Activated effector memory CD4-positive, alpha-beta T cell treated with Interleukin-2 at 50 U/mL for 16 hours (primary cell): Measurements from ENCODE around the gene IER2.

Experiments used
- DNase-seq: peaks from one replicate; pipeline ENCODE4 v3.0.0-alpha.2; 2020

The IER2 gene

DNA sequence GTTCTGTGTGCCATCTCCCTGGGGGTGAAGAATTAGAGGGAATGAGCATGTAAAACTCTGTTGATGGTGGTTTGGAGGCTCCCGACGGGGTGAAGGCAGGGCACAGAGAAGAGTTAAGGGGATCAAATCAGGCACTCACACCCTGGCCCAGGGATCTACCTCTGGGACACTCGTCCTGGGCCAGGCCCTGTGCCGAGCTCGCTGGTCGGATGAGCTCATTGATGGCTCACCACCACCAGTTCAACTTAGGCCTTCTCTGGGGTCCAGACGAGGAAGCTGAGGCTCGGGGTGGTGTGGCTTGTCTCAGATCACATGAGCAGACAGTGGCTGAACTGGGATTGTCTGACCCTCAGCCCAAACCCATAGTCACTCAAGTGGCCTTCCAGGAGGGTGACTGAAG is 30.6 kb upstream of the IER2 start:
- DNase-seq, result no peak

DNA sequence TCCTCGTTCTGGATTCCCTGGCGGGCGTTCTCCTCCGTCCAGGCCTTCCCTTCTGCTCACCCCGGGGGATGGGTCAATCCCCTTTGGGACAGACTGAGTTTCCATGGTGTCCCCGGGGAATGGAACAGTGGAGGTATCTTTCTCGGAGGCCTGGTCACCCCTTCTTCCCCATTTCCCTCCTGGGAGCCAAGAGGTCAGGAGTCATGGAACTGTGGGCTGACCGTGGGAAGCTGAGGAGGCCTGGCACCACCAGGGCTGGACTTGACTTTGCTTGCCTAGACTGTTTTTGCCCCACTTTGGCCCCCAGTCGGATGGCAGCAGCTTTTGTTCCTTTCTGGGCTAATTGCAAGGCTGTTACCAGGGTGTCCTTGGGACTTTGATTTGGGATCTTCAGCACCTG is 30.2 kb upstream of the IER2 start:
- DNase-seq, result no peak

DNA sequence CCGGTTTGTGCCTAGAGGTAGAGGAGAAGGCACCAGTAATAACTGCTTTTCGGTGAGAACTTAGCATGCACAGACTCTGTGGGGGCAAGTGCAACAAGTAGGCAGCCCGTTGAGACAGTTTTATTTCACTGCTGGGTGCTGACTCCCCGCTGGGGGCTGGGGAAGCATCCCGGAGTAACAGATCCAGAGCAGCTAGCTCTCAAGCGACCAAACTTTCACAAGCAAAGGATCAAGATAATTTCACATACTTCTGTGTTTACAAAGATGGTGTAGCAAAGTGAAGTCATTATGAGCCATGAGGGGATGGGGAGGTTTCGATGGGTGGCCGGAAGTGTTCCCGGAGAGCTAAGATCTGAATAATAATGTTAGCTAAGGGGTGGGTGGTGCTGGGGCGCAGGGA is 29.4 kb upstream of the IER2 start:
- no peak for DNase-seq

DNA sequence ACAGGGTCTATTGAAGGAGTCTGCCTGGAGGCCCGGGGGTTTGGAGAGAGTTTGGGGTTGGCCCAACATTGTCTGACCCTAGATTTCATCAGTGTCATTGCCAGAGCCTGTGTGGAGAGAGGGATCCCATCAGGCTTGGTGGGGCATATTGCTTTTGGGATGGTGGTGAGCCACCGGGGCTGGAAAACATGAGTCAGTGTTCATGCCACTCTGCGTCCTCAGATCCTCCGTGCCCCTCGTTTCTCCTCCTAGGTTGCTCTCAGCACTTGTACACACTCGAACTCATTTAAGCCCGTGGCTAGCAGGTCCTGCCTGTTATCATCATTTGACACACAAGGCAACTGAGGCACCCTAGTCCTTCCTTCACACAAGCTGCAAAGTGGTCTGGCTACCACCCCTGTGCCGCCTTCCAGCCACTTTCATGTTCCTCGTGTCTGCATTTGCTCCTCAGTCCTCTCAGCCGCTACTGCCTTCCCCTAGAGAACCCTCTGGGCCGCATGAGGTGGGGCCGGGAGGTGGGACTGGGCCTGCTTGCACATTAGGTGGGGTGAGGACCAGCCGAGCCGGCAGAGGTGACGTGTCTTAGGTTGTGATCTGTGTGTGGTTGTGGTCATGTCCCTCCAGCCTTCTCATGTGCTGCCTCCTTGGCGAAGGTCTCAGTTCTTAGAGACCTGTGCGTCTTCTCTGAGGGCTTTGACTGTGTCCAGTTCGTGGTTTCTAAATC is 28.5 kb upstream of the IER2 start:
- no peak for DNase-seq

DNA sequence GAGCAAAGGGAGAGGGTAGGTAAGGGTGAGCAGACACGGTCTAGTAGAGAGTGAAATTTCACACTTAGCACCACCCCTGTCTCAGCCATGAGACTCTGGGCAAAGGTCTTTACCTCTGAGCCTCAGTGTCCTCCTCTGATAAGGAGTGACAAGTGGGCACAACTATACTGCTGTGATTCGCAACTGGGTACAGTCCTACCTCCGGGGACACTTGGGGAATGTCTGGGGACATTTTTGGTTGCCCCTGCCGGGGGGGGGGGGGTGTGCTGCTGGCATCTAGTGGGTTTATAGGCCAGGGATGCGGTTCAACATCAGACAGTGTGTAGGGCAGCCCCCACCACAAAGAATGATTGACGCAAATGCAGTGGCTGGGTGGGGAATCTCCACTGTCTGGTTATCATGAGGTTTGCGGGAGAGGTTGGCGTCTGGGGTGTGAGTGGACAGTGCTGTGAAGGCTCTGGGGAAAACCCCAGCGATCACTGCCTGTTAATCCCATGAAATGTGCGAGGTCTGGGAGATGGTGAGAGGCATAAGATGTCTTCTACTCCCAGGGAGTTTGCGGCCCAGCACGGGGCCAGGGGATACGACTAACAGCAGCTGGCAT is 27.8 kb upstream of the IER2 start:
- no peak for DNase-seq

DNA sequence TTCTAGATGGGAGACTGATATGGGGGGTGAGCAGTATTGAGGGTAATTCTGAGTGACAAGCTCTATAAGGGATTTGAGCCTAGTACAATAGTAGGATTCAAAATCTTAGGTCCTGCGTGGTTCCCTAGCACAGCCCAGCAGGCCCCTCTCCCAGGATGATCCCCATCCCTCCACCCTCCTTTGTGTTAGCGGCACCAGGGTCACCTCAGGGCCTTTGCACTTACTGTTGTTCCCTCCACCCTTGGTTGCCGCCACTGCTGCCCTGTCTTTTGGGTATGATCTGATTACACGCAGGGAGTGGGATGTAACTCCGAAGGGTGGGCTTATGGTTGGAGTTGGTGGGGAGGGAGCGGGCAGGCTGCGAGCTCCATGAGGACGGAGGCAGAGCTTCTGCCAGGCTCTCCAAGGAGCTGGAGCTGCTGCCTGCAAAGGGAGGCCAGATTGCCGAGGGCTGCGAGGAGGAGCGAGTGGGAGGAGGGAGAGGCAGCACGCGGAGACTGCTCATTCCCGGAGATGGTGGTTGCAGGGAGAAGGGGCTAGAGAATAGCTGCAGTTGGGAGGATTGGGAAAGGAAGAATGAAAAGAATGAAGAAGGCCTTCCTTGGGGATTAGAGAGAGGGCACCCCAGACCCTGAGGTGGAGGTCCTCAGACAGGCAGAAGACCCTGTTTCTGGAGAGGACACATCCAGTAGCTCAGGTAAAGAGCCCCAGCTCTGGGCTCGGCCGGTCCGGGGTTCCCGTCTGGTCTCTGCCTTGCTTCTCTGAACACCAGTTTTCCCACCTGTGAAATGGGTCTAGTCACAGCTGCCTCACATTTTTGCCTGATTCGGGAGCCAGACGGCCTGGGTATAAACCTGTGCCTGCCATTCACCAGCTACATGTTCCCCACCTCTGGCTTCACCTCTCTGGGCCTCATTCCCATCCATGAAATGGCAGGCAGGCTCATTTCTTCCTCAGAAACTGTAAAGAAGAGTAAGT is 26.9 kb upstream of the IER2 start:
- DNase-seq, result no peak

DNA sequence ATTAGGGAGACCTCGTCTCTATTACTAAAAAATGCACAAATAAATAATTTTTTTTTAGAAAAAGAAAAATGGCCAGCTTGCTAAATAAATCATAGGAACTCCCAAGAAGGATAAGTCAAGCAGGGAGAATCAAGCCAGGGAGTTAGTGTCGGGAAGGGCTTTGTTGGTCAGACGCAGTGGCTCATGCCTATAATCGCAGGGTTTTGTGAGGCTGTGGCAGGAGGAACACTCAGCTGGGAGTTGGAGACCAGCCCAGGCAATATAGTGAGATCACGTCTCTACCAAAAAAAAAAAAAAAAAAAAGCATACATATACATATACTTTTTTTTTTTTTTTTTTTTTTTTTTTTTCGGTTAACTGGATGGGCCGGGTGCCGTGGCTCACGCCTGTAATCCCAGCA is 23.2 kb upstream of the IER2 start:
- DNase-seq, result no peak

DNA sequence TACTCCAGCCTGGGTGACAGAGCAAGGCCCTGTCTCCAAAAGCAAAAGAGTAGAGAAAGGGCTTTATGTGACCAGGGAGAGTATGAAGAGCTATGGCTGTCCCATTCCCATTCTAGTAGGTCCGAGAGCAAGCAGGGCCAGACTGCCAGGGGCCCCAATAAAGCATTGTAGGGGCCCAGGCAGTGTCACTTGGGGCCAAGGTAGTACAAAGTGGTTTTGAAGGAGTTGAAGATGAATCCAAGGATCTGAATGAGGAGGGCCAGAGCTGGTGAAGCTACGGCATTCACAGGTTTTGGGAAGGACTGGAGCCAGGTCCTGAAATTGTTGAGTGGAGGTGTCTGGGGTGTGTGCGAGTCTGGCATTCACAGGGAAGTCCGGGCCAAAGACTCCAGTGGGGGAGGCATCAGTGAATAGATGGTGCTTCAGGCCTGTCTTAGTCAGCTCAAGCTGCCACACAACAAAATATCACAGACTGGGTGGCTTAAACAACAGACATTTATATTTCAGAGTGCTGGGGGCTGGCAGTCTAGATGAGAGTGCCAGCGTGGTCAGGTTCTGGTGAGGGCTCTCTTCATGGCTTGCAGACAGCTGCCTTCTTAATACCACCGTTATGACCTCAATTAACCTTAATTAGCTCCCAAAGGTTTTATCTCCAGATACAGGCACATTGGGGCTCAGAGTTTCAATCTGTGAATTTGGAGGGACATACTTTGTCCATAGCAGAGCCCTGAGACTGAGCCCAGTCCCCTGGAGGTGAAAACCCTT is 22.2 kb upstream of the IER2 start:
- no peak for DNase-seq

DNA sequence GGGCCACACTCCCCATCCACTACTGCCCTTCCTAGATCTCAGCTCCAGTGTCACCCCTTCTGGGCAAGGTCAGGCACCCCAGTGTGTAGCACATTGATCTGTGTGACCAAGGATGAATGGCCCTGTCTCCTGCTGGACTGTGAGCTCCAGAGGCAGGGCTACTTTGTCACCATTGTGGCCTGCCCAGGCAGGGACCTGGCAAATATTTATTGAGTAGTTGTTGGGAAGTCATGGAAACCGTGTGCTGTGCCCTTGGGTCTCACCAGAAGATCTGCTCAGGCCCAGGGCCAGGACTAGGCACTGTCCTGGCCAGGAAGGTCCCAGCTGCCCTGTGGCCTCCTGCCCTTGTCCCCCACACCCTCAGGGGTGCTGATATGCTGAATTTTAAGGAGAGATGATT is 21.6 kb upstream of the IER2 start:
- DNase-seq, result no peak

DNA sequence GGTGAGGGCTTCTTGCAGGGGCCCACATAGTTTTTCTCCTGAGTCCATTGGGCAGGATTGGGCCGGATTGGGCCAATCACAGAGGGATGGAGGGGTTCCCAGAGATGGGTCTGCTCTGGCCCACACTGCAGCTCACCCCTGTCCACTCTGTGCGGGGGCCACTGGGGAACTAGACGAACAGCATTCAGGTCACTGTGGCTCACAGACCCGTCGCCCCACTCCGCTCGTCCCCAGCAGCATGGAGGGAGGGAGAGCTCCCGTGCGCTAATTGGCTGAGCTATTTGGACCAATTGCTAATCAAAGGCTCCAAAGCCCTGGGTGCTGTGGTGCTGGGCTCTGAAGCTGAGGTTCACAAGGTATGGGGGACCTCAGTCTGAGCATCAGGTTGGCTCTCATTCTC is 20.8 kb upstream of the IER2 start:
- DNase-seq, result no peak

DNA sequence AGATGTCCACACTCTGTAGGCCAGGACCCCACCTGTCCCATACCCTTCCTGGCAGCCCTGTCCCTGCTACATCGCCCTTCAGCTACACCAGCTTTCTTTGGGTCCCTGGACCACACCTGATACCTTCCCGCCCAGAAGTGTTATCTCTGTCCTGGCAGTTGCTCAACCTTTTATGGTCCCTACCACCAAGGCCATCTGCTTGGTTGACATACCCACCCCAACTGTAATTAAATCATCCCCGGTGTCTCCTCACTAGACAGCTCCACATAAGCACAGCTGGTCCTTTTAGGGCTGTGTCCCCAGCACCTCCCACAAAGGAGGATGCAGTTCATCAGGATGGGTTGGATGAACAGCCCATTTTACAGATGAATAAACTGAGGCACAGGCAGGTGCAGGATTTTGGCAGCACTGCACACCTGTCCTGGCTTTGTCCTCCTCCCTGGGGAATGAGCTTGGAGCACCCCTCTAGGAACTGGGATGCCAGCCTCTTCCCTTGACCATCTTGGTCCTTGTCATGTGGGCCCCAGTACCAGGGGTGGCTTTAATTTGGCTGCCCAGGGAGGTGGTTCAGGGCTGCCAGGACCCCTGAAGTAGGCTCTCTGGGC is 19.2 kb upstream of the IER2 start:
- DNase-seq, result no peak

DNA sequence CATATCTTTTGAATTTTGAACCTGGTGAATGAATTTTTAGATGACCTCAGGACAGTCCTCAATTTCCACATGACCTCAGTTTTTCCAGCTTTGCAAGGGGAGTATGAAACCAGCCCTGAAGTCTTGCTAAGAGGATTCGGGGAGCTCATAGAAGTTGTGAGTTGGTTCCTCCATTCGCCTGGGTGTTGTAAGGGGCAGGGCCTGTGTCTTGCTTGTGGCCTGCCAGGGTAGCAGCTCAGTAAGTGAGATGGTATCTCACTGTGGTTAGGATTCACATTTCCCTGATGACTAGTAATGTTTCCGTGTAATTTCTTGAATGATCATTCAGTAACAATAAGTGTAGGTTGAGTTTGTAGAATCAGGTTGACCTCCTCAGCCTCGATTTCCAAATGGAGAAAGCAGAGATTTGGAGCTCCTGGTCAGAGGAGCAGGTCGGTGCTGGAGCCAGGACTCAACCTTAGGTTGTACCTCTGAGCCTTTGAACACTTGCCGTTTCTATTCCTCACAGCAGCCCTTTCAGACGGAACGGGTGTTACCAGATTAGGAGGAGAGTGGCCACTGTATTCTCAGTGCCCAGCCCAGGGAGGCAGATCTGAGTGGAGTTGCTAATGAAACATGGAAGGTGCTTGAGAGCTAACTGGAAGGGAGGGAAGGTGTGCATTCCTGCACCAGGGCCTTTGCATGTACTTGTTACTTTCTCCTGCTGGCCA is 17.6 kb upstream of the IER2 start:
- DNase-seq, result peak; percentile 47

DNA sequence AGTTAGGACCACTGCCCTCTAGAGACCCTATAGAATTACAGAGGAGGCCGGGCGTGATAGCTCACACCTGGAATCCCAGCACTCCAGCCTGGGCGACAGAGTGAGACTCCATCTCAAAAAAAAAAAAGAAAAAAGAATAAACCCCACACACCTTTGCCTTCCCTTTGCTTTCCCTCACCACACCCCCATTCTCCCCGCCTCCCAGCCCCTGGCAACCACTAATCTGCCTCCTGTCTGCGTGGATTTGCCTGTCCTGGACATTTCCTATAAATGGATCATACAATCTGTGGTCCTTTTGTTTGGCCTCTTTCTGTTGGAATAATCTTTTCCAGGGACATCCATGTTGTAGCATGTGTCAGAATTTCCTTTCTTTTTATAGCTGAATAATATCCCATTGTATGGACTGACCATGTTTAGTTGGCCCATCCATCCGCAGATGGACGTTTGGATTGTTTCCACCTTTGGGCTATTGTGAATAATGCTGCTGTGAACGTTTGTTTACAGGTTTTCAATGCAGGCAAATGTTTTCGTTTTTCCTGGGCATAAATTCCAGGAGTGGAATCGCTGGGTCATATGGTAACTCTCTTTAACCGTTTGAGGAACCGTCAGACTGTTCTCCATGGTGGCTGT is 16.9 kb upstream of the IER2 start:
- DNase-seq, result no peak

DNA sequence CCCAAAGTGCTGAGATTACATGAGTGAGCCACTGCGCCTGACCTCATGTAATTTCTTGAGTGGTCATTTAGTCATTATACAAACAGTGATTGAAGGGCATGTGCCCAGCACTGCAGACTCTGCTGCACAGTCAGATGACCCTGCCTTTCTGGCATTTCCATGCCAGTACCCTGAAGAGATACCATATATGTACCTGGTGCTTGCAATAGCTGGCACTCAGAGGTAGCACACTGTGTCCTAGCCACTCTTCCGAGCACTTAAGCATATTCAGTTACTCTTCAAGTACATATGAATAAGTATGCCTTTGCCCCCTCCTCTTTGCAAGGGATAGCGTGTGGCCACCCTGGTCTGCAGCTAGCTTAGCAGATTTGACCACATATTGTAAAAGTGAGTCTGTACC is 15.6 kb upstream of the IER2 start:
- DNase-seq, result no peak

DNA sequence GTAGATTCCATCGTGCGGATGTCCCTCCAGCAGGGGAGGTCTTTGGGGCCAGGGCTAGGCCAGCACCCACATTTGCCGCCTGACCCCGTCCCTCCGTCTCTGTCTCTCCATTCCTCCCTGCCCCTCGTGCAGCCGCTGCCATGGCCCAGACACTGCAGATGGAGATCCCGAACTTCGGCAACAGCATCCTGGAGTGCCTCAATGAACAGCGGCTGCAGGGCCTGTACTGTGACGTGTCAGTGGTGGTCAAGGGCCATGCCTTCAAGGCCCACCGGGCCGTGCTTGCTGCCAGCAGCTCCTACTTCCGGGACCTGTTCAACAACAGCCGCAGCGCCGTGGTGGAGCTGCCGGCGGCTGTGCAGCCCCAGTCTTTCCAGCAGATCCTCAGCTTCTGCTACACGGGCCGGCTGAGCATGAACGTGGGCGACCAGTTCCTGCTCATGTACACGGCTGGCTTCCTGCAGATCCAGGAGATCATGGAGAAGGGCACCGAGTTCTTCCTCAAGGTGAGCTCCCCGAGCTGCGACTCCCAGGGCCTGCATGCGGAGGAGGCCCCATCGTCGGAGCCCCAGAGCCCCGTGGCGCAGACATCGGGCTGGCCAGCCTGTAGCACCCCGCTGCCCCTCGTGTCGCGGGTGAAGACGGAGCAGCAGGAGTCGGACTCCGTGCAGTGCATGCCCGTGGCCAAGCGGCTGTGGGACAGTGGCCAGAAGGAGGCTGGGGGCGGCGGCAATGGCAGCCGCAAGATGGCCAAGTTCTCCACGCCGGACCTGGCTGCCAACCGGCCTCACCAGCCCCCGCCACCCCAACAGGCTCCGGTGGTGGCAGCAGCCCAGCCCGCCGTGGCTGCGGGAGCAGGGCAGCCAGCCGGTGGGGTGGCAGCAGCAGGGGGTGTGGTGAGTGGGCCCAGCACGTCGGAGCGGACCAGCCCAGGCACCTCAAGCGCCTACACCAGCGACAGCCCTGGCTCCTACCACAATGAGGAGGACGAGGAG is 14.8 kb upstream of the IER2 start:
- DNase-seq, result no peak

DNA sequence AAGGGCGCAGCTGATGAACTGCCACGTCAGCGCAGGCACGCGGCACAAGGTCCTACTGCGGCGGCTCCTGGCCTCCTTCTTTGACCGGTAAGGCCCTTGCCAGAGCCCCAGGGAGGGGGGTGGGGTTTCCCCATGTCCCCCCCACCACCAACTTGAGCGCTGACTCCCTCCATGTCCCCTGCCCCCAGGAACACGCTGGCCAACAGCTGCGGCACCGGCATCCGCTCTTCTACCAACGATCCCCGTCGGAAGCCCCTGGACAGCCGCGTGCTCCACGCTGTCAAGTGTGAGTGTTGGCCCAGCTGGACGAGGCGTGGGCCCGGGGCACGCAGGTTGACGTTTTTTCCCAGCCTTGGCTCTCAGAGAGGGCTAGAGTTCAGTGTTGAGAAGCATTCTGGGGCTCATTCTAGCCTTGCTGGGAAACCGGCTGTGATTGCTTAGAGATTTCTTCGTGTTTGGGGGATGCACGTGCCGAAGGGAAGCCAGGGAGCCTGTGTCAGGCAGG is 12.9 kb upstream of the IER2 start:
- DNase-seq, result no peak

DNA sequence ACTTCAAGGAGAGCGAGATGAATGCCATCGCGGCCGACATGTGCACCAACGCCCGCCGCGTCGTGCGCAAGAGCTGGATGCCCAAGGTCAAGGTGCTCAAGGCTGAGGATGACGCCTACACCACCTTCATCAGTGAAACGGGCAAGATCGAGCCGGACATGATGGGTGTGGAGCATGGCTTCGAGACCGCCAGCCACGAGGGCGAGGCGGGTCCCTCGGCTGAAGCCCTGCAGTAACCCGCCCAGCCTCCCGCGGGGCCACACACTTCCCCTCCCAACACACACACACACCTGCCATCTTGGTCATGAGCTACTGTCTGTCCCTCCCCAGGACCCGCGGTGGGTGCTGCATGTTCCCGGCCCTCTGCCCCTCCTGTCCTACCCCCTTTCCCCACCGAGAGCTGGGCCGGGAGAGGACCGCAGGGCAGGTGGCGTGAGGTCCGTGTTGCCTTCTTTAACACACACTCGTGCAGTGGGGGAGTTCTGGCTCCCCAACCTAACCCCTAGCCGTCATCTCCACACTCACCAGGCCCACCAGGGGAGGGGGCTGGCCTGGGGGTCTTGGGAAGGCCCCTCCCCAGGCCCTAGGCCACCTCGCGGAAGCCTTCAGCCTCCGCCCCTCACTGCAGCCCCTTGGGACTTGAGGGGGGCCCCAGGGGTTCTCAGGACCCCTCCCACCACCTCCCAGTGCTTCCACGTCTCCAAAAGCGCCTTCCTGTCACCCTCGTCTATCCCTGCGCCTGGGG is 11.9 kb upstream of the IER2 start:
- no peak for DNase-seq

DNA sequence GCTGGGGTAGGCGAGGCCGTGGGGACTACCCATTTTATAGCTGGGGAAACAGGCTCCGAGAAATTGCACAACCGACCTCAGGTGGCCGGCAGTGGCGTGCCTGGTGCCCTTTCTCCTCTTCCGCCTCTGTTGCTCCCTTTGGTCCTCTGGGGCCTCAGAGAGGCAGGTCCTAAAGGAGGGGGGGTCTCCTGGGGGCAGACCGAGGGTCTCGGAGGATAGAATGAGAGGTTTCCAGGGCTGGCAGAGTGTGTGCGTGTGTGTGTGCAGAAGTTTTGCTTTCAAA is 11.4 kb upstream of the IER2 start:
- no peak for DNase-seq

DNA sequence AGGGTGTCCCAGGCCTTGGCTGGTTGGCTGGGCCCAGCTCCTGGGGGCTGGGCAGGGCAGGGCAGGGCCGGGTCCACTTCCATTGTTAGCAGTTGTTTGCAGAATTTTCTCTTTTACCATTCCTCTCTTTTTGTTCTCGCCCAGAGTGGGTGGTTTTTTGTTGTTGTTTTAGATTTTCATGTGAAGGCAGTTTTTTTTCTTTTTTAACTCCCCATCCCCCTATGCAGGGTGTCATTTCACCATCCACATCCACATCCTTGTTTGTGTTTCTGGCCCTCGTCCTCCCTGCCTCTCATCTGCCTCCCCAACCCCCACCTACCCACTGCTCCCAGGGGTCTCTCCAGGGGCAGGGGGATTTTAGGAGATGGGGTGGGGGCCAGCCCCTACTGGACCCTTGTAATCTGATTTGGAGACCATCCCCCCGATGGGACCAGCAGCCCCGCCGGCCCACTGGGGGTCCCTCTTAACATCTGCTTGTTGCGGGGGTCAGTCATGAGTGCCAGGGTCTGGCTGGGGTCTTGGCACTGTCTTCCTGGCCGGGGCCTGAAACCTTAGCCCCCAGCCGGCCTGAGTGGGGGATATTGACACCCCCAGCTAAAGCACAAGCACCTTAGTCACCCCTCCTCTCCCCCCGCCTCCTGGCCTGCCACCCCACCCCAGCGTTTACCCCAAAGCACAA is 10.4 kb upstream of the IER2 start:
- DNase-seq, result no peak
